HG03571 (cell line): ENCODE data around the gene C19orf25.
"Not testable (repeated sequence)": the region's sequence is repeated elsewhere in the genome, so short reads cannot be mapped to it uniquely, and the experiment has no call there.

Experiments used
- ATAC-seq: cut with Tn5 transposase; IDR thresholded peaks from one replicate; pipeline ENCODE4 v1.9.1; 2021; ENCODE audit not compliant: unreplicated experiment

C19orf25 gene

GRCh38 chr19:1478934-1479707 is at the start of gene C19orf25:
Gene C19orf25, minus strand, starts transcription at chr19:1479215. Its CDS starts 312 bp downstream, at chr19:1478903.
- ATAC-seq: peak; percentile 60

- ATAC-seq: no peak
These were observed 48.8 kb upstream of the C19orf25 start for GRCh38 chr19:1527650-1528309.

- no peak for ATAC-seq
These were observed 48.1 kb upstream of the C19orf25 start for GRCh38 chr19:1526979-1527649.

GRCh38 chr19:1526066-1526778 is 47.2 kb upstream of the C19orf25 start:
- ATAC-seq: no peak

GRCh38 chr19:1525343-1525742 is 46.3 kb upstream of the C19orf25 start:
- no peak for ATAC-seq

GRCh38 chr19:1524972-1525325 is 45.9 kb upstream of the C19orf25 start:
- ATAC-seq: no peak

- no peak for ATAC-seq
These were observed 45.4 kb upstream of the C19orf25 start for GRCh38 chr19:1524287-1524971.

- ATAC-seq: no peak
These were observed 44.6 kb upstream of the C19orf25 start, which contains the start of gene PLK5 for GRCh38 chr19:1523412-1524286. Gene PLK5, plus strand, starts transcription at chr19:1524077. Its CDS starts 2,920 bp downstream, at chr19:1526997.

GRCh38 chr19:1522838-1523237 is 43.8 kb upstream of the C19orf25 start:
- no peak for ATAC-seq

- ATAC-seq: no peak
These were observed 43.0 kb upstream of the C19orf25 start for GRCh38 chr19:1522061-1522460.

GRCh38 chr19:1521636-1522035 is 42.6 kb upstream of the C19orf25 start:
- no peak for ATAC-seq

- ATAC-seq: no peak
These were observed 41.3 kb upstream of the C19orf25 start for GRCh38 chr19:1520203-1520780.

- not testable (repeated sequence) for ATAC-seq
These were observed 40.8 kb upstream of the C19orf25 start for GRCh38 chr19:1519802-1520201.

GRCh38 chr19:1518471-1518870 is 39.5 kb upstream of the C19orf25 start:
- ATAC-seq: no peak

GRCh38 chr19:1516395-1516753 is 37.4 kb upstream of the C19orf25 start:
- ATAC-seq: no peak

- ATAC-seq: no peak
These were observed 36.1 kb upstream of the C19orf25 start for GRCh38 chr19:1514986-1515721.

- ATAC-seq: no peak
These were observed 35.3 kb upstream of the C19orf25 start for GRCh38 chr19:1514295-1514661.

- no peak for ATAC-seq
These were observed 34.7 kb upstream of the C19orf25 start for GRCh38 chr19:1513499-1514294.
